Endothelial cell of hepatic sinusoid (primary cell): Measurements from ENCODE around the gene ADCK1.
"Not testable (repeated sequence)": the region's sequence is repeated elsewhere in the genome, so short reads cannot be mapped to it uniquely, and the experiment has no call there.

Experiments
- in situ Hi-C: cut with HindIII; loops from 2 replicates; pipeline ENCODE4 v1.10.0; 2017; ENCODE audit warnings: low sequenced_read_pairs

ADCK1 gene, protein sequence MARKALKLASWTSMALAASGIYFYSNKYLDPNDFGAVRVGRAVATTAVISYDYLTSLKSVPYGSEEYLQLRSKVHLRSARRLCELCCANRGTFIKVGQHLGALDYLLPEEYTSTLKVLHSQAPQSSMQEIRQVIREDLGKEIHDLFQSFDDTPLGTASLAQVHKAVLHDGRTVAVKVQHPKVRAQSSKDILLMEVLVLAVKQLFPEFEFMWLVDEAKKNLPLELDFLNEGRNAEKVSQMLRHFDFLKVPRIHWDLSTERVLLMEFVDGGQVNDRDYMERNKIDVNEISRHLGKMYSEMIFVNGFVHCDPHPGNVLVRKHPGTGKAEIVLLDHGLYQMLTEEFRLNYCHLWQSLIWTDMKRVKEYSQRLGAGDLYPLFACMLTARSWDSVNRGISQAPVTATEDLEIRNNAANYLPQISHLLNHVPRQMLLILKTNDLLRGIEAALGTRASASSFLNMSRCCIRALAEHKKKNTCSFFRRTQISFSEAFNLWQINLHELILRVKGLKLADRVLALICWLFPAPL

GRCh38 chr14:77799863-77800730 lies at the start of gene ADCK1:
Gene ADCK1 (plus strand): TSS chr14:77800109. CDS start chr14:77818979, 18,870 bp downstream.
- in situ Hi-C loops = no loop called here

DNA sequence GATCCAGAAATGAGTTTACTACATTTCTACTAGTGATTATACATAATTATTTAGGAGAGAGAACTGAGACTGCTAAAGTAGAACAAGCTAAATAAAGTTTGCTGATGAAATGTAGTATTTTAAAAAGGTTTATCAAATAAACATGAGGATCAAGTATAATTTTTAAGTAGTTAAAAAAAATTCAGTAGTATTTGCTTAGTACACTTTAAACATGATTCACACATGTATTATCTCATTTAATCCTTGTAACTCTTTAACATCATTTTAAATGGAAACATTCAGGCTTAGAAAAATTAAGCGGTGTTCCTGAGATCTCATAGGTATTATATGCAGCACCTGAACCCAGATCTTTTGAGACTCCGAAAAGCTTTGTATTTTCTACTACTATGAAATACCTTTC lies 47.6 kb upstream of the ADCK1 start:
- in situ Hi-C loops = loop anchor here (5.0 kb wide), 1 partner anchor 65 kb away; no protein-coding TSS in a partner anchor

- in situ Hi-C loops = loop anchor here (5.0 kb wide), 1 partner anchor 64 kb away; no protein-coding TSS in a partner anchor
Measured at GRCh38 chr14:77752799-77753516, 47.0 kb upstream of the ADCK1 start.

- in situ Hi-C loops = no loop called here
Measured at GRCh38 chr14:77760381-77761204, 39.3 kb upstream of the ADCK1 start, which contains the start of gene SNW1. Gene SNW1 (minus strand): TSS chr14:77761156. CDS start chr14:77761127, 29 bp downstream.

DNA sequence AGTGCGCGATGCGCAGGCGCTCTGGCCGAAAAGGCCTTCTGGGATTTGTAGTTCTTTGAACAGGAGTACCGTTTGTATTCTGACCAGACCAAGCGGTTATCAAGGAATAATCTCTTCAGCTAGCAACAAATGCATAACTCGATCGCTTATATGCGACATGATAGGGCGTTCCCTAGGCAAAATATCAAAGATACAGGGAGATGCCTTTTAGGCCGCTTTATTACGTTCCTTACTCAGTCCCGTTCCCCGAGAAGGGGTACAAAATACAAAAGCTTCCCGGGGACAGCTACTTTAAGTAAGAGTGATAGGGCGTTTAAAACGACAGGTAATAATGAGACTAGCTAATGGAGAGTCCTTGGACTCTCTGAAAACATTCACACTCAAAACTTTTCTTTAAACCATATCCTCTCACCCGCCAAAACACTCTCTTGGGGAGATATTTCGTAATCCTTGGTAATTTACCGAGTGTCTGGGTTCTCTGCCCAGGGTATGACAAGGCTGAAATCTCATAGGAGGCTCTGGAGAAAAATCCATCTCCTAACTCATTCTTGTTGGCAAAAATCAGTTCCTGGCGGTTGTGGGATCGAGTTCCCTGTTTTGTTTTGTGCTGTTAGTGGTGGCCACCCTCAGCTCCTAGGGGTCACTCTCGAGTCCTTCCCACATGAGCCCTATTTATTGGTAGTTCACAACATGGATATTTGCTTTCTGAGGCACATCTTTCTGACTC lies 38.5 kb upstream of the ADCK1 start:
- in situ Hi-C loops = no loop called here

DNA sequence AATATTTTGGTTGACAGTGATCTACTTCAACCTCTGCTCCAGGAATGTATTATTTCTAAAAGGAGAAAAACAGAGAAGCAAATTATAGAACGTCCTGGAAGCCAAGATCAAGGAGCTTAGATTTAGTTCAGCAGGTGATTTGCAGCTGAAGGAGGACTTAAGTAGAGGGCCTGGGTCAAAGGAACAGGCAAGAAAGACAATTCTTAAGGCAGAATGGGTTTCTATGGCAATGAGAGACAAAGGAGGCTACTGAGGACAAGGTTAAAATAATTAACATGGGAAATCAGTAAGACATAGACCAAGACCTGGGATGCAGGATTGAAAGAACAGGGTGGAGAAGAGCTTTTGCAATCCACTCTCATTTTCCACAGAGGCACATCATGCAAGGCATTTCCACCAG lies 36.6 kb upstream of the ADCK1 start:
- in situ Hi-C loops = no loop called here

- in situ Hi-C loops = no loop called here
Measured at GRCh38 chr14:77763978-77764377, 35.9 kb upstream of the ADCK1 start.

DNA sequence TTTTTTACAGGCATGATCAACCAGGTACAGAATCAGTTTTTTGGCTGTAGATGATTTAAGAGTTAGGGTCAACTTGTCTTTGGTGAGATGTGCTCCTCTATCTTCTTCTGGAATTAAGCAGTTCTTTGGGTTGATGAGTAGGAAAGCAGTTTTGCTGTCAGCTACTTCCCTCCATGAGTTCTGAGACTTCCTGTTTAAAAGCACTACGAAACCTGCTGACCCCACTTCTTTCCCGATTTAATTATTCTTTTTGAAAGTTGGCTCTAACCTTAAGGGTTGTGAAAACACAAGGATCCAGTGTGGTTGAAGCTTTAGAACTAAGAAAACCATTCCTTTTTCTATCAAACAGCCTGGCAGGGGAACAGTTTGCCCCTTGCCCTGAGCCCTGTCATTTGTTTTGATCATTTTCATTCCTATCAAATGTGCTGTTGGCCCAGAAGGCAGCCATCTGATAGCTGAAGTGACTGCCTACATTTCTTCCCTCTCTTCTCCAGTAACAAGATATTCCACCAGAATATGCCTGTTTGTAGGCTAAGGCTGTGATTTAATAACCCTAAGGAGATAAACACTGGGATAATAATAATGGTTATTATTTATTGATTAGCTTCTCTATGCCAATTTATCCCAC lies 31.4 kb upstream of the ADCK1 start:
- in situ Hi-C loops = not testable (repeated sequence)

DNA sequence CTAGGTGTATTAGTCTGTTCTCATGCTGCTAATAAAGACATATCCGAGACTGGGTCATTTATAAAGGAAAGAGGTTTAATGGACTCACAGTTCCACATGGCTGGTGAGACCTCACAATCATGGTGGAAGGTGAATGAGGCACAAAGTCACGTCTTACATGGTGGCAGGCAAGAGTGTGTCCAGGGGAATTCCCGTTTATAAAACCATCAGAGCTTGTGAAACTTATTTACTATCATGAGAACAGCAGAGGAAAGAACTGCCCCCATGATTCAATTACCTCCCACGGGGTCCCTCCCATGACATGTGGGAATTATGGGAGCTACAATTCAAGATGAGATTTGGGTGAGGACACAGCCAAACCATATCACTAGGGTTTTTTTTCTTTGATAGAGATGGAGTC lies 25.9 kb upstream of the ADCK1 start:
- in situ Hi-C loops = not testable (repeated sequence)

DNA sequence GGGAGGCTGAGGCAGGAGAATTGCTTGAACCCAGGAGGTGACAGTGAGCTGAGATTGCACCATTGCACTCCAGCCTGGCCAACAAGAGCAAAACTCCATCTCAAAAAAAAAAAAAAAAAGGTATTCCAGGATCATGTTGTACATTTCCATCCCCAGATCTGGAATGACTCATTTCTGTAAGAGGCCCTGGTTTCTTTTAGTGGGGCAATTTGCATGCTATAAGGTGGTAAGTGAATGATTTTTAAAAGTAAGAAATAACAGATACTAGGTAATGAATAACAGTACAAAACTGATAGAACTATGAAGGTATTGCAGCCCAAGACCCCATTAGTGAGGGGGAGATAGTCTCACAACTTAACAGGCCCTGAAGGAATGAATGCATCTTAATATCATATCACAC lies 17.7 kb upstream of the ADCK1 start:
- in situ Hi-C loops = no loop called here

- in situ Hi-C loops = no loop called here
Measured at GRCh38 chr14:77786148-77786547, 13.8 kb upstream of the ADCK1 start.

GRCh38 chr14:77790566-77791224 lies 9.2 kb upstream of the ADCK1 start:
- in situ Hi-C loops = no loop called here

GRCh38 chr14:77791225-77791600 lies 8.7 kb upstream of the ADCK1 start:
- in situ Hi-C loops = no loop called here

- in situ Hi-C loops = not testable (repeated sequence)
Measured at GRCh38 chr14:77793255-77793654, 6.7 kb upstream of the ADCK1 start.

- in situ Hi-C loops = no loop called here
Measured at GRCh38 chr14:77794357-77794756, 5.6 kb upstream of the ADCK1 start.

DNA sequence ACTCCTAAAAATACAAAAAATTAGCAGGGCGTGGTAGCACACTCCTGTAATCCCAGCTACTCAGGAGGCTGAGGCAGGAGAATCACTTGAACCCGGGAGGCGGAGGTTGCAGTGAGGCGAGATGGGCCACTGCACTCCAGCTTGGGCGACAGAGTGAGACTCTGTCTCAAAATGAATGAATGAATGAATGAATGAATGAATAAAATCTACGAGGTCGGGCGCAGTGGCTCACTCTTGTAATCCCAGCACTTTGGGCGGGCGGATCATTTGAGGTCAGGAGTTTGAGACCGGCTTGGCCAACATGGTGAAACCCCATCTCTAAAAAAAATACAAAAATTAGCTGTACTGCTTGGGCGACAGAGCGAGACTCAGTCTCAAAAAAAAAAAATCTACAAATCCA lies 453 bp upstream of the ADCK1 start:
- in situ Hi-C loops = not testable (repeated sequence)

DNA sequence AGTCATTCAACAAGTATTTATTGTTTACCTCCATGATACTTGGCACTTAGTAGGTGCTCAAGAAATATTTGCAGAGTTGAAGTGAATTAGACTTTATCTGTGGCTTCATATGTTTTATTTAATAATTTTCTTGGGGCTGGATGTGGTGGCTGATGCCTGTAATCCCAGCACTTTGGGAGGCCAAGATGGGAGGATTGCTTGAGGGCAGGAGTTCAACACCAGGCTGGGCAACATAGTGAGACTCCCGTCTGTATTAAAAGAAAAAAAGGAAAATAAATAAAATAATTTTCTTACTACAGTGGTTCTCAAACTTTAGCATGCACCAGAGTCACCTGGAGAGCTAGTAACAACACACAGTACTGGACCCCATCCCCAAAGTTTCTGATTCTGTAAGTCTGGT lies 905 bp downstream of the ADCK1 start:
- in situ Hi-C loops = no loop called here

GRCh38 chr14:77804592-77804991 lies 4.7 kb downstream of the ADCK1 start:
- in situ Hi-C loops = no loop called here
